Left hindlimb (tissue), 1 donor: ENCODE data around the gene YJU2.
"Not testable (repeated sequence)": the region's sequence is repeated elsewhere in the genome, so short reads cannot be mapped to it uniquely, and the experiment has no call there.

Experiments used
- DNase-seq: peaks from one replicate; pipeline ENCODE4 v3.0.0-alpha.2; 2018

YJU2 gene

DNA sequence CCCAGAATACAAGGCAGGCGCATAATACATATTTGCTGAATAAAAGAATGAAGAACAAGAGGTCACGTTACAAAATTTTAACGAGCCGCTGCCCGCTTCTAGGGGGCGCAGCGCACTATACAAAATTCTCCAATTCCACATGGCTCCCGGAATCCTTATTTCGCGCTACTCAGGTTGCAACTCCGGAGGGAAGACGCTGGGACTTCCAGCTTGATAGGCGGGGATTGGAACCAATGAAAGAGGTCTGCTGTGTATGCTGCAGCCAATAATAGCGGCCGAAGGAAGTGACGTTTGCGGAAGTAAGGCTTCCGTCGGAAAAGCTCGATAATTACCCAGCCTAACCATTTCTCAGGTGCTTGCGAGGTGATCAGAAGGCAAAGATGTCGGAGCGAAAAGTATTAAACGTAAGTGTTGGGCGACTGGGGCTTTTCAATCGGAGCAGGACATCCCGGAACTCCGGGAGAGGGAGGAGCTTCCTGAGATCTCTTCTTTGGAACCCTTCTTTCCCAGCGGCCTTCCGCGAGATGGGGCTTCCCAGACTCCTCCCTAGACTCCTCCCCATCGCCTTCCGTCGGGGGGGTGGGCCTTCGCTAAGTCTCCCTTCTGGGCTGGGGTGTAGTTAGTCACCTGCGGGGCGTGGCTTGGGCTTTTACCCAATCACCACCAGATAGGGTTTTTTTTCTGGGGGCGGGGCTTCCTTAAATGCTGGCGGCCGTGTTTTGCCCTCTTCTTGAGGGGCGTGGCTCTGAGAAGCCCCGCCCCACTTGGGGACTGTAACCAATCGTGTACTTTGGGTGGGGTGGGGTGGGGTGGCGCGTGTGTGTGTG is at the start of gene YJU2:
Gene YJU2 (plus strand): TSS at position 314 of the 827 bp plus-strand sequence. CDS start 67 bp downstream, at position 381.
- peak; percentile 98 for DNase-seq

DNA sequence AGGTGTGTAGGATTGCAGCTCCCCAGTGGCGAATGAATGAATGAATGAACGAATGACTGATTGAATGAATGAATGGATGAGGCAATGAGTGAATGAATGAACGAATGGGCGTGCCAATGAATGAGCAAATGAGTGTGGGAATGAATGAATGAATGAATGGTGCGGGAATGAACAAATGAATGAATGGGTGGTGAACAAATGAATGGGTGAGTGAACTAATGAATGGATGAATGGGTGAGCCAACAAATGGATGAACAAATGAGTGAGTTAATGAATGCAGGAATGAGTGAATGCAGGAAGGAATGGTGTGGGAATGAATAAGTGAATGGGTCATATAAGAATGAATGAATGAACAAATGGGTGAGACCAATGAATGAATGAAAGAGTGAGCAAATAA is 49.7 kb upstream of the YJU2 start:
- no peak for DNase-seq

GRCh38 chr19:4197625-4198466 is 49.0 kb upstream of the YJU2 start:
- DNase-seq, result no peak

- no peak for DNase-seq
Measured at GRCh38 chr19:4198467-4199126, 48.3 kb upstream of the YJU2 start.

GRCh38 chr19:4199699-4200293 is 47.1 kb upstream of the YJU2 start:
- no peak for DNase-seq

- no peak for DNase-seq
Measured at GRCh38 chr19:4200940-4201542, 45.8 kb upstream of the YJU2 start.

- no peak for DNase-seq
Measured at GRCh38 chr19:4201798-4202197, 45.1 kb upstream of the YJU2 start.

- no peak for DNase-seq
Measured at GRCh38 chr19:4206818-4207484, 39.9 kb upstream of the YJU2 start.

DNA sequence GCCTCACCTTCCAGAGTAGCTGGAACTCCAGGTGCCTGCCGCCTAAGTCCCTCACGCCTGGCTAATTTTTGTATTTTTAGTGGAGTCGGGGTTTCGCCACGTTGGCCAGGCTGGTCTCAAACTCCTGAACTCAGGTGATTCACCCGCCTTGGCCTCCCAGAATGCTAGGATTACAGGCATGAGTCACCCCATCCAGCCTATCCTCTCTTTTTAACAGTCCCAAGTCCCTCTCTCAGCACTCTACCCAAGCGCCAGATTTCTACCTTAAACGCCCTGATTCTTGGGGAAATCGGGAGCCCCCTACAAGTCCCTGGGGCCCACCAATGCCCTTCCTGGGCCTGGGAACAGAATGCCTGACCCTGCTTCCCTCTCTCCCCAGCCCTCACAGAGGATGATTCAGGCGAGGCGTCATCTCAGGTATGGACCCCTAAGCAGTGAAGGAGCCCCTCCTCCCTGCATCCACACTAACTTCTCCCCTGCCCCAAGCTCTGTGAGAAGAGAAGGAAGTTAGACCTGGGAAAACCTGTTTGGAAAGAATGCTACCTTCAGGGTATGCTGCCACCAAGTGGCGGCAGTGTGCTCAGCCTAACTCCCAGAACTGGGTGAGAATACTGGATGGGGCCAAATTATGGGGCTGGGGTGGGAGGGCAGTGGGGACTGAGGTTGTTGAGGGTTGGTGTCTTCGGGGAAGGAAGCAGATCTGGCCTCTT is 38.3 kb upstream of the YJU2 start:
- DNase-seq, result no peak

DNA sequence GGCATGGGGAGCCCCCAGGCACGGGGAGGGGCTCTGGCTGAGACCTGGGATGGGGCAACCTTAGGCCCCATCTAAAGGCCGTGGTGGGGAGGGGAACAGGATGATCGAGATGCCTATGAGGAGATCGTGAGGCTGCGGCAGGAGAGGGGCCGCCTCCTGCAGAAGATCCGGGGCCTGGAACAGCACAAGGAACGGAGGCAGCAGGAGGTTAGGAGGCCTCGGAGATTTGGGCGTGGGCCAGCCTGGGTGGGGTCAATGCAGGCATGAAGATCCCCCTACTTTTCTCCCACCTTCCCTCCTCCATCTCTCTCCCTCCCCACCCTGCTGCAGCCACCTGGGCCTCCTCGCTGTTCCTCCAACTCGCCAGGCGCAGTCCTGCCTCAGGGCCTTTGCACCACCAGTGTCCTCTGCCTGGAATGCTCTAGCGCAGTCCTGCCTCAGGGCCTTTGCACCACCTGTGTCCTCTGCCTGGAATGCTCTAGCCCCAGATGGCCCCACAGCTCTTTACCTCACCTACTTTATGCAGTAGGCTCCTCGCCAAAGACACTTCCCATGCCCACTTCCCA is 36.6 kb upstream of the YJU2 start:
- no peak for DNase-seq

DNA sequence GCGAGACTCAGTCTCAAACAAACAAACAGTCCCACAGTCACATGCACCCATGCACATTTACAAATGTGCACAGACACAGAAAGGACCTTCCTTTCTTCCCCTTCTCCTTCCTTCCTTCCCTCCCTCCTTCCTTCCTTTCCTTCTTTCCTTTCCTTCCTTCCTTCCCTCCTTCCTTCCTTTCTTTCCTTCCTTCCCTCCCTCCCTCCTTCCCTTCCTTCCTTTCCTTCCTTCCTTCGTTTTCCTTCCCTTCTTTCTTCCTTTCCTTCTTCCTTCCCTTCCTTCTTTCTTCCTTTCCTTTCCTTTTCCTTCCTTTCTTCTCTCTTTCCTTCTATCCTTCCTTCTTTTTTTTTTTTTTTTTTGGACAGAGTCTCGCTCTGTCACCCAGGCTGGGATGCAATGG is 33.8 kb upstream of the YJU2 start:
- no peak for DNase-seq

- no peak for DNase-seq
Measured at GRCh38 chr19:4215807-4216206, 31.1 kb upstream of the YJU2 start.

DNA sequence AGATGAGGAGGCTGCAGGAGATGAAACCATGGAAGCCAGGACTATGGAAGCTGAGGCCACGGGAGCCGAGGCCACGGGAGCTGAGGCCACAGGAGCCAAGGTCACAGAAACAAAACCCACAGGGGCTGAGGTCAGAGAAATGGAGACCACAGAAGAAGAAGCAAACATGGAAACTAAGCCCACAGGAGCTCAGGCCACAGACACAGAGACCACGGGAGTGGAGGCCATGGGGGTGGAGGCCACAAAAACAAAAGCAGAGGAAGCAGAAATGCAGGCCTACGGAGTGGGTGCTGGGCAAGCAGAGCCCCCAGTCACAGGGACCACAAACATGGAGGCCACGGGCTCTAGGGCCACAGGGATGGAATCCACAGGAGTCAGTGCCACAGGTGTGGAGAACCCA is 30.0 kb upstream of the YJU2 start:
- DNase-seq, result no peak

GRCh38 chr19:4217429-4218264 is 29.2 kb upstream of the YJU2 start:
- no peak for DNase-seq

- DNase-seq, result not testable (repeated sequence)
Measured at GRCh38 chr19:4218523-4218922, 28.4 kb upstream of the YJU2 start.

GRCh38 chr19:4220188-4220587 is 26.7 kb upstream of the YJU2 start:
- DNase-seq, result no peak

DNA sequence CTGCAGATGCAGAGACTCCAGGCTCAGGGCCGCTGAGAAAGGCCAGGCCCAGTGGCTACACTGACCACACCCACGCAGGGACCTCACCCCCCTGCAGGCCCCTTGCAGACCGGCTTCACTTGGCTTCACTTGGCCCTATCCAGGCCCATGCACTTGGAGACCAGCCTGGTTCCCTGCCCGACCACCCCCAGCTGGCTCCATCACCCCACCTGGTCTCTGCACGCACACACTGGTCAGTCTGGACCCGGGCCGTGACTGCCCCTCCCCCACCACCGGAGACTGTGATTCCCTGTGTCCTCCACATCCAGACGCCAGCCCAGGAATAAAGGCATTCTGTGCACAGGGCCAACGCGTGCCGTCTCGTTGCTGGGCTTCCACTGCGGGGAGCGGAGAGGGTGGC is 22.4 kb upstream of the YJU2 start:
- DNase-seq, result peak; percentile 64

DNA sequence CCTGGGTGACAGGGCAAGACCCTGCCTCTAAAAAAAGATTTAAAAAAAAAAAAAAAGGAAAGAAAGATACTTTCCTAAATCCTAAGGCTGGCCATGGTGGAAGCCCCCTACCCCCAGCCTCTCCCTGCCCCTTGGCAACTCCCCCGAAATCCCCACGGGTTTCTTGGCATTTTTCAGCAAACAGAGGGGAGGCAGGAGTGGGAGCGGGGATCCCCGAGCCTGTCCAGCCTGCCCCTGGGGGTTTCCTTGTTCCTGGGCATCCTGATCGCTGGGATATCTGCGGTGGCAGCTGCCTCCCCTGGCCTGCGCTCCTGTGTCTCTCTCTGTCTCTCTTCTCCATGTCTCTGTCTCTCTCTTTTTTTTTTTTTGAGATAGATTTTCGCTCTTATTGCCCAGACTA is 21.0 kb upstream of the YJU2 start:
- no peak for DNase-seq

DNA sequence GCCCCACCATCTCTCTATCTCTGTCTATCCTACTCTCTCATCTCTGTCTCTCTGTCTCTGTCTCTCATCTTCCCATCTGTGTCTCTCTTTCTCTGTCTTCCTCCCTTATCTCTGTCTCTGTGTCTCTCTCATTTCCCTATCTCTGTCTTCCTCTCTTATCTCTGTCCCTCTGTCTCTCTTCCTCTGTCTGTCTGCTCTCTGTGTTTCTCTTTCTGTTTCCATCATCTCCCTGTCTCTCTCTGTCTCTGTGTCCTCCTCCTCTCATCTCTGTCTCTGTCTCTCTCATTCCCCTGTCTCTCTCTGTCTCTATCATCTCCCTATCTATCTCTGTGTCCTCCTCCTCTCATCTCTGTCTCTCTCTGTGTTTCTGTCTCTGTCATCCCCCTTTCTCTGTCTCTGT is 19.1 kb upstream of the YJU2 start:
- DNase-seq, result no peak

GRCh38 chr19:4228765-4229178 is 18.1 kb upstream of the YJU2 start:
- no peak for DNase-seq
